HepG2 (cell line): Measurements from ENCODE around the gene HECTD2. TPM values are rescaled to one million over a fixed set of nuclear protein-coding genes. Genes with fewer than 3 reads are reported as not detected.

Source experiments
- AKAP8 ChIP-seq: sonication (generic); formaldehyde crosslinking; IDR thresholded peaks from 2 replicates; pipeline ENCODE4 v1.5.1; 2020; ENCODE audit warnings: mild to moderate bottlenecking, missing genetic modification reagents
- CBFB ChIP-seq: sonication (generic); formaldehyde crosslinking; IDR thresholded peaks from 2 replicates; pipeline ENCODE4 v1.4.0; 2020; ENCODE audit warnings: missing genetic modification reagents
- CCDC6 ChIP-seq: sonication (generic); formaldehyde crosslinking; IDR thresholded peaks from 2 replicates; pipeline ENCODE4 v1.8.1; 2022; ENCODE audit warnings: mild to moderate bottlenecking, missing genetic modification reagents, moderate library complexity
- ETV5 ChIP-seq: IDR thresholded peaks from 2 replicates; pipeline ENCODE4 v1.6.1; 2018; ENCODE audit warnings: missing biosample characterization, missing genetic modification reagents, inconsistent platforms, borderline replicate concordance
- HNF1B ChIP-seq: sonication (generic); formaldehyde crosslinking; IDR thresholded peaks from 2 replicates; pipeline ENCODE4 v1.5.1; 2020; ENCODE audit warnings: mild to moderate bottlenecking, moderate library complexity, missing genetic modification reagents
- JUN ChIP-seq: sonication (generic); formaldehyde crosslinking; IDR thresholded peaks from 2 replicates; pipeline ENCODE4 v1.4.0; 2020; ENCODE audit warnings: mild to moderate bottlenecking, missing genetic modification reagents
- KDM1A ChIP-seq: IDR thresholded peaks from 2 replicates; pipeline ENCODE4 v1.6.1; 2016; ENCODE audit warnings: missing compliant biosample characterization
- KIAA2018 ChIP-seq: sonication (generic); formaldehyde crosslinking; IDR thresholded peaks from 2 replicates; pipeline ENCODE4 v1.5.0; 2020; ENCODE audit warnings: mild to moderate bottlenecking, missing genetic modification reagents, borderline replicate concordance
- MTA1 ChIP-seq: sonication (generic); formaldehyde crosslinking; IDR thresholded peaks from 2 replicates; pipeline ENCODE4 v1.4.0; 2020; ENCODE audit warnings: missing genetic modification reagents, mild to moderate bottlenecking, borderline replicate concordance
- POLR2AphosphoS5 ChIP-seq: IDR thresholded peaks from 2 replicates; pipeline ENCODE4 v1.6.1; 2012; ENCODE audit warnings: low read depth, low read length
- RXRA ChIP-seq: sonication (generic); formaldehyde crosslinking; IDR thresholded peaks from 2 replicates; pipeline ENCODE4 v1.5.1; 2020; ENCODE audit warnings: missing genetic modification reagents
- SMAD3 ChIP-seq: sonication (generic); formaldehyde crosslinking; IDR thresholded peaks from 2 replicates; pipeline ENCODE4 v1.4.0; 2020; ENCODE audit warnings: missing genetic modification reagents
- TERF1 ChIP-seq: sonication (generic); formaldehyde crosslinking; IDR thresholded peaks from 2 replicates; pipeline ENCODE4 v1.8.0; 2022; ENCODE audit warnings: mild to moderate bottlenecking, missing genetic modification reagents, moderate library complexity
- TP53 ChIP-seq: sonication (generic); formaldehyde crosslinking; conservative IDR thresholded peaks from 2 replicates; pipeline ENCODE4 v1.4.0; 2020; ENCODE audit warnings: missing genetic modification reagents
- ZNF530 ChIP-seq: sonication (generic); formaldehyde crosslinking; IDR thresholded peaks from 2 replicates; pipeline ENCODE4 v1.5.0; 2020; ENCODE audit warnings: low read depth, mild to moderate bottlenecking, missing genetic modification reagents
- ZNF691 ChIP-seq: sonication (generic); formaldehyde crosslinking; IDR thresholded peaks from 2 replicates; pipeline ENCODE4 v1.4.0; 2020; ENCODE audit warnings: missing genetic modification reagents, low read depth, mild to moderate bottlenecking, borderline replicate concordance
- ZNF790 ChIP-seq: sonication (generic); formaldehyde crosslinking; IDR thresholded peaks from 2 replicates; pipeline ENCODE4 v1.8.0; 2022; ENCODE audit warnings: missing genetic modification reagents, mild to moderate bottlenecking, borderline replicate concordance
- polyA plus RNA-seq, 8 experiments: library from polyadenylated mRNA; depleted of rRNA in 3 of 8; stranded (reverse) in 7 of 8; unstranded in 1 of 8; fragments of >200 nt; fragmentation: Illumina TruSeq in 4 of 8; extraction: Trizol in 4 of 8; gene quantifications; 2 replicates each; pipeline versions ENCODE4 v1.2.1 to v1.2.3, GENCODE V29; 2011 to 2016; ENCODE audit warnings: low read depth in 4 of 8, missing spikeins in 1 of 8, mixed read lengths in 1 of 8; ENCODE audit not compliant: insufficient read depth in 1 of 8
- total RNA-seq, 5 experiments: library from RNA; depleted of rRNA; stranded (reverse); fragments of >200 nt; fragmentation: Illumina TruSeq; extraction: Trizol; gene quantifications; 2 replicates each; pipeline ENCODE4 v1.2.3, GENCODE V29; 2016; ENCODE audit warnings: low read depth in 1 of 5

HECTD2 gene
- total and polyA plus RNA-seq, 2 of the 13 experiments (the other 11 are each of a cell fraction or from before 2014, with no cell fraction given): 3.2 to 5.2 TPM

- TF ChIP-seq TERF1 (no peak), ZNF691 (CRISPR knock-in tag) (no peak), CBFB (no peak), JUN (CRISPR knock-in tag) (no peak), AKAP8 (no peak), SMAD3 (CRISPR knock-in tag) (no peak; the same call in 1 of the 2 replicates), RXRA (CRISPR knock-in tag) (peak; percentile 75; the same call in 1 of the 2 replicates), KIAA2018 (0 out of 2 replicates have a peak, but pooled peaks have one; percentile 45), POLR2AphosphoS5 (no peak; the same call in 1 of the 2 replicates), ZNF790 (no peak), TP53 (CRISPR knock-in tag) (no peak), KDM1A (CRISPR knock-in tag) (no peak), ZNF530 (CRISPR knock-in tag) (no peak), MTA1 (CRISPR knock-in tag) (no peak), CCDC6 (0 out of 2 replicates have a peak, but pooled peaks have one; percentile 22), ETV5 (CRISPR knock-in tag) (peak; percentile 68; the same call in 1 of the 2 replicates), HNF1B (peak; percentile 98)
Measured at GRCh38 chr10:91556691-91557566, 146.8 kb downstream of the HECTD2 start (continued).
